GM19395 (cell line): Measurements from ENCODE around the gene TNFSF9.

ENCODE experiments used
- ATAC-seq: cut with Tn5 transposase; IDR thresholded peaks from one replicate; pipeline ENCODE4 v1.9.1; 2021; ENCODE audit warnings: mild to moderate bottlenecking, moderate library complexity; ENCODE audit not compliant: unreplicated experiment

TNFSF9 gene, protein sequence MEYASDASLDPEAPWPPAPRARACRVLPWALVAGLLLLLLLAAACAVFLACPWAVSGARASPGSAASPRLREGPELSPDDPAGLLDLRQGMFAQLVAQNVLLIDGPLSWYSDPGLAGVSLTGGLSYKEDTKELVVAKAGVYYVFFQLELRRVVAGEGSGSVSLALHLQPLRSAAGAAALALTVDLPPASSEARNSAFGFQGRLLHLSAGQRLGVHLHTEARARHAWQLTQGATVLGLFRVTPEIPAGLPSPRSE

DNA sequence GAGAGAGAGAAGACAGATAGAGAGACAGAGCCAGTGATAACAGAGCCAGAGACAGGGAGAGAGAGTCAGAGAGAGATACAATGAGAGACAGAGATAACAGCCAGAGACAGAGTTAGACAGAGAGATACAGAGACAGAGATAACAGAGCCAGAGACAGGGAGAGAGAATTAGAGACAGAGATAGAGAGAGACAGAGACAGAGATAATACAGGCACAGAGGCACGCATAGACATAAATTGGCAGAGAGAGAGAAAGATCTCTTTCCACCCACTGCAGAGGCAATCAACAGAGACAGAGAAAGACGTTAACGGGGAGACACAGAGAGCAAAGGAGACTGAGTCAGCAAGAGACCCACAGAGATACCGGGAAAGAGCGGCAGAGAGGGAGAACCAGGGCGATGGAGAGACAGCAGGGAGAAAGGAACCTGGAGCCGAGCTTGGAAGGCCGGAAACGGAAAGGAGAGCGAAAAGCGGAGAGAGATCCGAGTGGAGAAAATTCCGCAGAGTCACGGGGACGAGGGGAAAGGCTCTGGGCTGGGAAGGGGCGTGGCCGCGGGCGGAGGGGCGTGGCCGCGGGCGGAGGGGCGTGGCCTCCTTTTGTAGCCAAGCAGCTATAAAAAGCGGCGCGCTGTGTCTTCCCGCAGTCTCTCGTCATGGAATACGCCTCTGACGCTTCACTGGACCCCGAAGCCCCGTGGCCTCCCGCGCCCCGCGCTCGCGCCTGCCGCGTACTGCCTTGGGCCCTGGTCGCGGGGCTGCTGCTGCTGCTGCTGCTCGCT lies at the start of gene TNFSF9:
Gene TNFSF9, plus strand, starts transcription at position 641 of the 777 bp plus-strand sequence. Its CDS starts 11 bp downstream, at position 652.
- ATAC-seq: no peak

DNA sequence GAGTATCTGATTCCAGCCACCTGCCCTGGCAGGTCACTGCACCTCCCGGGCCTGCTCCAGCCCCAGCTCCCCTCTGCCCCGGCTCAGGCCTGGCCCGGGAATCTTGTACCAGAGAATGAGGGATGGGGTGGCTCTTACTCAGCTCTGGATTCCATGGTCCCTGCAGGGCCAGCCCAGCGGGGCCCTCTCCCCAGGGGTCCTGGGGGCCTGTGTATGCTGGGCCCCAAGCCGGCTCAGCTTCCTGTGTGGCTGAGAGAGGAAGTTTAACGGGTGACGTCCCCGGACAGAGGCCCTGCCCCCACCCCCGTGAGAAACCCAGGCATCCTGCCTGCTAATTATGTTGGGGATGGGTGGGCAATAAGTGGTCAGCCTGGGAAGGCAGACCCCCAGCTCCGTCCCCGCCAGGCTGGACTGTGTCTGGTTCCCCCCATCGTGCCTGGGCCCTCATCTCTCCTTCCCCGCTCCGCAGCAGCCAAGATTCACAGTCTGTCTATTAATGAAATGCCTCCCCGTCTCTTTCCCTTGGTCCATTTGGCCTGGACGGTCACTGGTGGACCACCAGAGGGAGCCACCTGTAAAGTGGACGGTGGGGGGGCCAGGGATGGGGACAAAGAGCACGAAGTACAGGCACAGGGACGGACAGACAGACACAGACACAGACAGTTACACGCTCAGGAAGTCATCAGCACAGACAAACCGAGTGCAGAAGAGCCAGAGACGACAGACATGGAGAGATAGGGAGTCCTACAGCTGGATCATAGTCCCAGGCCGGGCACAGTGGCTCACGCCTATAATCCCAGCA lies 49.1 kb upstream of the TNFSF9 start, which contains the start of gene DENND1C:
Gene DENND1C, minus strand, starts transcription at position 247 of the 802 bp plus-strand sequence. Its CDS starts 92 bp downstream, at position 155.
- ATAC-seq: no peak

DNA sequence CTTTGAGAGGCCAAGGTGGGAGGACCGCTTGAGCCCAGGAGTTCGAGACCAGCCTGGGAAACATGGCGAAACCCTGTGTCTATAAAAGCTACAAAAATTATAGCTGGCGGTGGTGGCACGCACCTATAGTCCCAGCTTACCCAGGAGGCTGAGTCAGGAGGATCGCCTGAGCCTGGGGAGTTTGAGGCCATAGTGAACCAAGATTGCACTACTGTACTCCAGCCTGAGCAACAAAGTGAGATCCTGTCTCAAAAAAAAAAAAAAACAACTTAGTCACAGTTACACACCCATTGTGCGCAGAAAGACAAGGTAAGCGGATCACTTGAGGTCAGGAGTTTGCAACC lies 48.5 kb upstream of the TNFSF9 start:
- no peak for ATAC-seq

DNA sequence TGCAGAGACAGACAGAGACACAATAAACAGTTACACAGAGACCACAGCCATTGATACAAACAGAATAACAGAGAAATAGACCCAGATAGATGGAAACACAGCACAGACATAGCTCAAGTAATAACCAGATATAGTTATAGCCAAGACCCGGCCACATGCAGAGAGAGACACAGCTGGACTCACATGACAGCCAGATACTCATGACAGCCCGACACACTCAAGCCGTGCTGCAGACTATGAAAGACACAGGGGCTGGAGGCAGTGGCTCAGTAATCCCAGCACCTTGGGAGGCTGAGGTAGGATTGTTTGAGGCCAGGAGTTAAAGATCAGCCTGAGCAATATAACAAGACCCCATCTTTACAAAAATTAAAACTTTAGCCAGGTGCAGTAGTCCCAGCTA lies 47.6 kb upstream of the TNFSF9 start:
- no peak for ATAC-seq

DNA sequence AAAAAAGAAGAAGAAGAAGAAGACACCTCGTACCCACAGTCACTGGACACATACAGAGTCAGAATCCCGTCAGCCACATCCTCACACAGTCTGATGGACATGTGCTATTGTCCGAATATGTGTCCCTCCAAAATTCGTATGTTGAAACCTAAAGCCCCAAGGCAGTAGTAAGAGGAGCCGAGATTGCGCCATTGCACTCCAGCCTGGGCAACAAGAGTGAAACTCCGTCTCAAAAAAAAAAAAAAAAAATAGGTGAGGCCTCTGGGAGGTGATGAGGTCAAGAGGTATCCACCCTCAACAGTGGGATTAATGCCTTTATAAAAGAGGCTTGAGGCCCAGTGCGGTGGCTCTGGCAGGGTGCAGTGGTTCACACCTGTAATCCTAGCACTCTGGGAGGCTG lies 46.6 kb upstream of the TNFSF9 start:
- ATAC-seq: no peak

DNA sequence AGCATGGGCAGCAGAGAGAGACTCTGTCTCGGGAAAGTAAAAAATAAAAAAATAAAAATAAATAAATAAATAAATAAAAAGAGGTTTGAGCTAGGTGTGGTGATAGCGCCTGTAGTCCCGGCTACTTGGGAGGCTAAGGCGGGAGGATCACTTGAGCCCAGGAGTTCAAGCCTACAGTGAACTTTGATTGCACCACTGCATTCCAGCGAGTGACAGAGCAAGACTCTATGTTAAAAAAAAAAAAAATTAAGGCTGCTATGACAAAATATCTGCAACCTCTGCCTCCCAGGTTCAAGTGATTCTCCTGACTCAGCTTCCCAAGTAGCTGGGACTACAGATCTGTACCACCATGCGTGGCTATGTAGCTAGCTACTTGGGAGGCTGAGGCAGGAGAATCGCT lies 46.0 kb upstream of the TNFSF9 start:
- no peak for ATAC-seq

DNA sequence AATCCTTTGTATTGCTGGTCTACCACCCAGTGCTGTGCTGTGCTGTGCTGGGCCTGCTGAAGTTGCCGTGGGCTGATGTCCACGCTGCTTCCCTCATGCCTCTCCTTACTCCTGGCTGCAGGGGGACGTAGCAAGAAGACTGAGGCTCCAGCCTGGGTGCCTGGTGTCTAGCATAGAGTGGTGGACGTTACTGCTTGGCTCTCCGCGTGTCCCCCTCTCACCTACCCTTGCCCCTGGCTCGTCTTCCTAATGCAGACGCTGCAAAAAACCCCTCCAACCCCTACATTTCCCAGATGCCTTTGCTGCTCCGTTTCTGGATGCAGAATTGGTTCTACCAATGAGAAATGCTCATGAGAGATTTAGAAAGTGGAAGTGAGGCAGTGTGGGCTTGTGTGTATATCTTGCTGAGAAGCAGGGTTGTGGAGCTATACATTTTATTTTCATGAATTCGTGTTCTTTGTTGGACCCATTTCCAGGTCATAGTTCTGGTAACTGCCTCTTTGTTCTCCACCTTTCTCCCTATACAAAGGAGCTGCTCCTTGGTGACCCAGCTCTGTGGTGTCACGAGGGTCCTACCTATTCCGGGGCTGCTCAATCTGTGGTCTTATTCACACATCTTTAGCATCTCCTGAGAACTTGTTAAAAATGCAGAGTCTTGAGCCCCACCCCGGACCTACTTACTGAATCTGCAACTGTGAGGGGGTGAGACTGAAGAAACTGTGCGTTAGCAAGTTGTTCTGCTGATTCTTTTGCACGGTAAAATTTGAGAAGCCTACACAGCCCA lies 41.4 kb upstream of the TNFSF9 start:
- peak; percentile 75 for ATAC-seq

DNA sequence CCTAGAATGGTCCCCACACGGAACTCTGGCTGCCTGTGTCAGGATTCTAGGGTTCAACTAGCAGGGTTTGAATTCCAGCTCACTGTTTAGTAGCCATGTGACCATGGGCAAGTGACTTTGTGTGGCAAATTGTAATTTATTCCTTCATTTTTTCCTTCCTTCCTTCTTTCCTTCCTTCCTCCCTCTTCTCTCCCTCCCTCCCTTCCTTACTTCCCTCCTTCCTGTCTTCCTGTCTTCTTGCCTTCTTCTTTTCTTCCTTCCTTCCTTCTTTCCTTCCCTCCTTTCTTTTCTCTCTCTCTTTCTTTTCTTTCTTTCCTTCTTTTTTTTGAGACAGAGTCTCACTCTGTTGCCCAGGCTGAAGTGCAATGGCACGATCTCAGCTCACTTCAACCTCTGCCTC lies 40.7 kb upstream of the TNFSF9 start:
- no peak for ATAC-seq

DNA sequence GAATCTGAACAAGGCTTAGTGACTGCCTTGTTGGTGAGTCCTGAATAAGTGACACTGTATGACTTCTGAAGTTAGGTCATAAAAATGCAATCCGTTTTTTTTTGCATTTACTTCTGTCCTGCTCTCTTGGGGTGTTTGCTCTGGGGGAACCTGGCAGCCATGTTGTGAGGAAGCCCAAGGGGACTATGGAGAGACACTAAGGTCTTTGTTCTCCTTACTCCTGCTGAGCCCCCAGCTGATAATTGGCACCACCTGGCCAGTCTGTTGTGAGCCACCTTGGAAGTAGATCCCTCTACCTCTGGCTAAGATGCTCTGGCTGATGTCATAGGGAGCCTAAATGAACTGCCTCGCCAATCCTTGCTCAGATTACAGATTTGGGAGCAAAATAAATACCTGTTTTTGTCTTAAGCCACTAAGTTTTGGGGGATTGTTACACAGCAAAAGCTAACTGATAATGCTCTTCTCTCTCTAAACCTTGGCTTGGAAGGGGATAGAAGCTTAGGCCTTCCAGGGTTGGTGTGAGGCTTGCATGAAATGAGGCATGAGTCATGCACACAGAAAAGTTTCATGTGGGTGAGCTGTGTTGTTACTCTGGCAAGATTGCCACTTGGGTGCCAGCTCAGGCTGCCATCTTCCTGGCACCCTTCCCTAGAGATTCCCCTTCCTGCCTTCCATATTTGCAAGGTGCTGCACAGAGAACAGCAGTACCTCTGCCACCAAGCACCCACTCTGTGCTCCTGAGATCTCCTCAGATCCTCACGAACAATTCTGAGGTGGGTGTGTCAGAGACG lies 38.8 kb upstream of the TNFSF9 start:
- no peak for ATAC-seq

DNA sequence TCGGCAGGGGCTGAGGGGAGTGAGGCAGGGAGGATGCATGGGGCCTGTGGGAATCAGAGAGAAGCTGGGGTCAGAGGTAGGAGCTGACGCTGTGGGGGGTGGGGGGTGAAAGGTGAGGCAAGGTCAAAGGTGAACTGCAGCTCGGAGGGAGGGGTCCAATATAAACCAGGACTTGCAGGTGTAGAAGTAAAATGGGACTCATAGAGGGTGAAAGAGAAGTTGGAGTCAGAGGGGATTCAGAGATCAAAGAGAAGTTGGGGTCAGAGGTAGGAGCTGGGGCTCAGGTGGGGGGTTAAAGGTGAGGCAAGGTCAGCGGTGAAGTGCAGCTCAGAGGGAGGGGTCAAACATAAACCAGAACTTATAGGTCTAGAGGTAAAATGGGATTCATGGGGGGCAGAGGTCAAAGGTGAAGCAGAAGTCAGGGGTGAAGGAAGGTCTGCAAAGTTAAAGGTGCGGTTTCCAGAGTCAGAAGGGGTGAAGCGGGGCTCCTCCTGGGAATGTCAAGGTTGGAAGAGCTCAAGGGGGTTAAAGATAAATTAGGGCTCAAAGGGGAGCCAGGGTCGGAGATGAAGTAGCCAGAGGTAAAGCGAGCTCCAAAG lies 36.3 kb upstream of the TNFSF9 start:
- ATAC-seq: no peak

DNA sequence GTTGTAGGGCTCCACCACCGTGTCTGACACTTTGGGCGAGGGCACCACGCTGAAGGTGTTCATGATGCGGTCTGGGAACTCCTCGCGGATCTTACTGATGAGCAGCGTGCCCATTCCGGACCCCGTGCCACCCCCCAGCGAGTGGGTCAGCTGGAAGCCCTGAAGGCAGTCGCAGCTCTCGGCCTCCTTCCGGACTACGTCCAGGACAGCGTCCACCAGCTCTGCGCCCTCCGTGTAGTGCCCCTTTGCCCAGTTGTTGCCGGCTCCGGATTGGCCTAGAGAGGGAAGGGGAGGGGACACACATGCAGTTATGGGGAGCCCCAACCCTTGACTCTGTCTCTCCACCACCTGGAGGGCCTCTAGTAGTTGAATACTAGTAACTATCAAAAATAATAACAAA lies 34.9 kb upstream of the TNFSF9 start:
- no peak for ATAC-seq

DNA sequence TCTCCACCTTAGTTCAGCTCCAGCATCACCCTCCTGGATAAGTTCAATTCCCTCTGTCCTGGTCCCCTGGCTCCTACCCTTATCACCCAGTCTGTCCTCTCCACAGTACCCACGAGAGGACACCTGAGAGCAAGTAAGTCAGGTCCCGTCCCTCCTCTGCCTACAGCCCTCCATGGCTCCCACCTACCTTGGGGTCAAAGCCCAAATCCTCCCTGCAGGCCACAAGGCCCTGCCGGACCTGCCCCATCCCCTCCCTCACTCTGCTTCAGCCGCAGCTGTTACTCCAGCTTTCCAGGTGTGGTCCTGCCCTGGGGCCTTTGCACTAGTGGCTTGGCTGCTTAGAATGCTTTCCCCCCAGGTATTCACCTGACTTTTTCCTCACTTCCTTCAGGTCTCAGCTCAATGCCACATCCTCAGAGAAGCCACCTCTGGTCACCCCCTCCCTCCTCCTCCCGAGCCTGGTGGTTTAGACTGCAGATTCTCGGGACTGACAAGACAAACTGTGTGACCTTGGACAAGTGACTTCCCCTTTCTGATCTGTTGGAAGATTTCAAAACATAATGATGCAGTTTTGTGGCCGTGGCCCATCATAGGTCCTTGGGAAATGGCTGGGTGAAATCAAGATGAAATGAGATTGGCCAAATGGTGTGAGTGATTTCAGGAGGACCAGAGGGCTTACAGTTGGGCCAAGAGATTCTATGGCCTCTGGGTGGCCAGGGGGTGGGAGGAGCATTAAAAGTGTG lies 32.4 kb upstream of the TNFSF9 start:
- no peak for ATAC-seq

DNA sequence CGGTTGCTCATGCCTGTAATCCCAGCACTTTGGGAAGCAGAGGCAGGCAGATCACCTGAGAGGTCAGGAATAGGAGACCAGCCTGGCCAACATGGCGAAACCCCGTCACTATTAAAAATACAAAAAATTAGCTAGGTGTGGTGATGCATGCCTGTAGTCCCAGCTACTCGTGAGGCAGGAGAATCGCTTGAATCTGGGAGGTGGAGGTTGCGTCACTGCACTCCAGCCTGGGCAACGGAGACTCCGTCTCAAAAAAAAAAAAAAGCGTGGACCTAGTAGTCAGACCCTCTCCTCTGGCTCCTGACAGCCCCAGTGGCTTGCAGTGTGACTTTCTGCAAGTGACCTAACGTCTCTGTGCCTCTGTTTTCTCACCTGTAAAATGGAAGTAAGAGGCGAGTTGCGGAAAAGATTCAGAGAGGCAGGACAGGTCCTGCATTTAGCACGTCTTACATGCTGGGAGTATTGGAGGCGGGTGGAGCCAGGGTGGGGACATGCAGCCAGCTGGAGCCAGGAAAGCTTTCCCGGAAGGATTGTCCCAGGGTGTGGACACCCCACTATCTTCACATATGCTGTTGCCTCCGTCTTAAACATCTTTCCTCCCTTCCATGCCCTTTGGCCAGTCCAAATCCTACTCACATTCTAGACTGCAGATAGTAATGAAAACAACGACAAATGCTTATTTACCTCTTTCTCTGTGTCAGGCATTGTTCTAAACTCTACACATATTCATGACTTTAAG lies 31.6 kb upstream of the TNFSF9 start:
- ATAC-seq: no peak

DNA sequence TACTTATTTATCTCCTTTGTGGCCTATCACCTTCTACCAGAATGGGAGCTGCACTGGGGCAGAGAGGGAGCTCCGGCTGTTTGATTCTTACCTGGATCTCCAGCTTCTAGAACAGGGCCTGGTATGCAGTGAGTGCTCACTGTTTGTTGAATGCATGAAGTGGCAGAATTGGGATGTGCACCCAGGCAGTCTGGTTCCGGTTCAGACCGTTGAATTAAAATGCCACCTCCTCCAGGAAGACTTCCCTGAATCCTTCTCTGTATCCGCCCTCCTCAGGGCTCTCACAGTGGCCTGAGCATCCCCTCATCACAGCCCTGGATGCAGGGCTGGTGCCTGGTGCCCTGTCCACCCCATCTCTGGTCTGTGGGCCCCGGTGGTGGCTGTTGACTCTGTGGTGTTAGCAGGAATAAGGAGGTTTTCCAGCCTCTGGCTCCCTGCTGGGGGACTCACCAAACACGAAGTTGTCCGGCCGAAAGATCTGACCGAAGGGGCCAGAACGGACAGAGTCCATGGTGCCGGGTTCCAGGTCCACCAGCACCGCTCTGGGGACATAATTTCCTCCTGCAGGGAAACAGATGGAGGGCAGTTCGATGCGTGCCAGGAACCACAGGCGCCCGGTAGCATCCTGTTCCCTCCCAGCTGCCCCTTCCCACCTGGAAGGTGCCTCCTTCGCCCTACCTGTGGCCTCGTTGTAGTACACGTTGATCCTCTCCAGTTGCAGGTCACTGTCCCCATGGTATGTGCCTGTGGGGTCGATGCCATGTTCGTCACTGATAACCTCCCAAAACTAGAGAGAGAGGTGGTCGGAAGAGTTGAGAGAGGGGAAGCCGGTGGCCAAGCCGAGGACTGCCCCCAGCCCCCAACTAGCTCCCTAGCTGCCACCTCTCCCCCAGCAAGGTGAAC lies 29.7 kb upstream of the TNFSF9 start:
- ATAC-seq: no peak

DNA sequence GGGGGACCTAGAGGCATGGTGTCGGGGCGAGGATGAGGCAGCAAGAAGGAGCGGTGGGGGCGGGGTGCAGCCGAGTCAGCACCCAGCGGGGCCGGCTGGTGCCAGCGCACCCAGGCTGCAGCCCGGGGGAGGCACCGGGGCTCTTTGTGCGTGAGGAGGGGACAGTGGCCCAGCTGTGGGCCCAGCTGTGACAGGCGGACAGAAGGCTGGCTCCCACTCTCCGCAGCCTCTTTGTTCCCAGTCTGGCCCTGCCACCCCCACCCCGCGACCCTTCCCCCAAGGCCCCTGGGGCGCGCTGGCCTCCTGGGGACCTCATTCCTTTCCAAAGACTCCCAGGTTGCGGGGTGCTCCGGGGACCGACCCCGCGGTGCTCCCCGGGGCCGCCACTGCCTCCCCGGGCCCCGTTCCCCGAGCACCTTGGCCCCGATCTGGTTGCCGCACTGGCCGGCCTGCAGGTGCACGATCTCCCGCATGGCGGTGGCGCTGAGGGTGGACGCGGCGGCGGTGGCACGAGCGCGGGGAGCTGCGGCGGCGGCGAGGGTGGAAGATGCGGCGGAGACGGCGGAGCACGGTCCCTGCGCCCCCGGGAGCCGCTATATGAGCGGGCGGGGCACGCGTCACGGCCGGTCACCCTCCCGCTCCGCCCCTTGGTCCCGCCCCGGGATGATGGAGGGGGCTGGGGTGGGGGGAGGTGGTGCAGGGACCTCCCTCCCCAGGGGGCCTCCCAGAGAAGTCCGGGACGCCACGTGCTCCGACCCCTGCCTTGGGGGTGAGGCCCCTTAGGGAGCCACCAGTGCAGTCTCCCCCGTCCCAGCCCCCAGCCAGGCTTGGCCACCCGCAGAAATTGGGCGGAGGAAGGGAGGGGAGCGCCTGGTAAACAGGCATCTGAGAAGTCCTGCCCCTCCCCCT lies 28.8 kb upstream of the TNFSF9 start, which contains the start of gene TUBB4A:
Gene TUBB4A, minus strand, starts transcription at position 570 of the 909 bp plus-strand sequence. Its CDS starts 97 bp downstream, at position 473.
- ATAC-seq: no peak
